HEK293 (cell line): Measurements from ENCODE around the gene RTP4.

Source experiments
- CTCF ChIA-PET: fragments of 350-600 bp; formaldehyde crosslinking; extraction: SDS; loops from one replicate; lab custom pipeline; 2021; ENCODE audit warnings: antibody characterized with exemption; lab: Yijun Ruan, JAX
- POLR2A ChIA-PET: fragments of 300-600 bp; formaldehyde crosslinking; extraction: SDS; loops from one replicate; lab custom pipeline; 2020; ENCODE audit warnings: antibody characterized with exemption, inconsistent platforms; lab: Yijun Ruan, JAX
- H3K27ac ChIP-seq: fragments of 200-500 bp; sonication (Bioruptor generic); 2 replicates; pipeline ENCODE4 v1.5.1; 2014; ENCODE audit warnings: low read depth, low read length, control low read depth, inconsistent platforms; ENCODE audit errors: extremely low read depth
- H3K36me3 ChIP-seq, 2 experiments: fragments of 200-500 bp in 1 of 2; sonication (Bioruptor generic) in 1 of 2; 1 replicate in 1 of 2; 2 replicates in 1 of 2; pipeline ENCODE4 v1.5.1; 2014 to 2017; ENCODE audit warnings: inconsistent platforms in 2 of 2, low read length in 2 of 2; ENCODE audit not compliant: control insufficient read depth in 2 of 2, insufficient read depth in 1 of 2
- H3K4me1 ChIP-seq: fragments of 200-500 bp; sonication (Bioruptor generic); 2 replicates; pipeline ENCODE4 v1.5.1; 2014; ENCODE audit warnings: mild to moderate bottlenecking, low read length, inconsistent platforms; ENCODE audit not compliant: control insufficient read depth, insufficient read depth
- H3K4me3 ChIP-seq: 2 replicates; pipeline ENCODE4 v1.5.1; 2011; ENCODE audit warnings: low read depth, mild to moderate bottlenecking, control low read depth, low read length, moderate library complexity
- H3K9me3 ChIP-seq: fragments of 200-500 bp; sonication (Bioruptor generic); 2 replicates; pipeline ENCODE4 v1.5.1; 2014; ENCODE audit warnings: low read depth, low read length, inconsistent platforms; ENCODE audit not compliant: control insufficient read depth, insufficient read depth
- BCL11A ChIP-seq: fragments of 450-650 bp; formaldehyde crosslinking; IDR thresholded peaks from 2 replicates; pipeline ENCODE4 v1.5.1; 2016; ENCODE audit warnings: low read depth, missing biosample characterization, missing genetic modification characterization
- GLIS2 ChIP-seq: fragments of 450-650 bp; formaldehyde crosslinking; IDR thresholded peaks from 2 replicates; pipeline ENCODE4 v1.5.1; 2016; ENCODE audit warnings: missing biosample characterization, missing genetic modification characterization
- REPIN1 ChIP-seq: fragments of 450-650 bp; formaldehyde crosslinking; IDR thresholded peaks from 2 replicates; pipeline ENCODE4 v1.5.1; 2017; ENCODE audit warnings: missing biosample characterization, missing genetic modification characterization, low read depth
- WT1 ChIP-seq: fragments of 450-650 bp; formaldehyde crosslinking; IDR thresholded peaks from 2 replicates; pipeline ENCODE4 v1.5.1; 2016; ENCODE audit warnings: missing biosample characterization, missing genetic modification characterization
- ZBTB7A ChIP-seq: fragments of 450-650 bp; formaldehyde crosslinking; IDR thresholded peaks from 2 replicates; pipeline ENCODE4 v1.5.1; 2016; ENCODE audit warnings: low read depth, missing biosample characterization, missing genetic modification characterization
- ZNF133 ChIP-seq: fragments of 450-650 bp; formaldehyde crosslinking; IDR thresholded peaks from 2 replicates; pipeline ENCODE4 v1.5.1; 2016; ENCODE audit warnings: missing biosample characterization, missing genetic modification characterization
- ZNF155 ChIP-seq: fragments of 450-650 bp; formaldehyde crosslinking; IDR thresholded peaks from 2 replicates; pipeline ENCODE4 v1.5.1; 2016; ENCODE audit warnings: missing biosample characterization, missing genetic modification characterization
- ZNF211 ChIP-seq: fragments of 450-650 bp; formaldehyde crosslinking; IDR thresholded peaks from 2 replicates; pipeline ENCODE4 v1.5.1; 2016; ENCODE audit warnings: low read depth, missing biosample characterization, missing genetic modification characterization
- ZNF214 ChIP-seq: fragments of 450-650 bp; formaldehyde crosslinking; IDR thresholded peaks from 2 replicates; pipeline ENCODE4 v1.5.1; 2017; ENCODE audit warnings: missing biosample characterization, mild to moderate bottlenecking, missing genetic modification characterization, borderline replicate concordance
- ZNF24 ChIP-seq: fragments of 450-650 bp; formaldehyde crosslinking; IDR thresholded peaks from 2 replicates; pipeline ENCODE4 v1.5.1; 2016; ENCODE audit warnings: missing biosample characterization, missing genetic modification characterization
- ZNF248 ChIP-seq: fragments of 450-650 bp; formaldehyde crosslinking; IDR thresholded peaks from 2 replicates; pipeline ENCODE4 v1.5.1; 2017; ENCODE audit warnings: missing biosample characterization, missing genetic modification characterization
- ZNF274 ChIP-seq, 2 experiments: fragments of 200-500 bp in 1 of 2; fragments of 450-650 bp in 1 of 2; sonication (Bioruptor generic) in 1 of 2; formaldehyde crosslinking in 1 of 2; IDR thresholded peaks; 2 replicates each; pipeline versions ENCODE4 v1.5.1 to v1.6.1; 2014 to 2016; ENCODE audit warnings: borderline replicate concordance in 1 of 2, inconsistent platforms in 1 of 2, low read length in 1 of 2, missing biosample characterization in 1 of 2, missing genetic modification characterization in 1 of 2
- ZNF416 ChIP-seq: fragments of 450-650 bp; formaldehyde crosslinking; IDR thresholded peaks from 2 replicates; pipeline ENCODE4 v1.5.1; 2016; ENCODE audit warnings: missing biosample characterization, missing genetic modification characterization
- ZNF549 ChIP-seq: fragments of 450-650 bp; IDR thresholded peaks from 2 replicates; pipeline ENCODE4 v1.5.1; 2018; ENCODE audit warnings: missing biosample characterization, missing genetic modification characterization, mild to moderate bottlenecking, inconsistent platforms, moderate library complexity
- ZNF561 ChIP-seq: fragments of 450-650 bp; IDR thresholded peaks from 2 replicates; pipeline ENCODE4 v1.5.1; 2018; ENCODE audit warnings: missing biosample characterization, missing genetic modification characterization, borderline replicate concordance
- ZNF623 ChIP-seq: fragments of 450-650 bp; formaldehyde crosslinking; IDR thresholded peaks from 2 replicates; pipeline ENCODE4 v1.5.1; 2016; ENCODE audit warnings: missing biosample characterization, missing genetic modification characterization
- ZNF768 ChIP-seq: fragments of 450-650 bp; formaldehyde crosslinking; IDR thresholded peaks from 2 replicates; pipeline ENCODE4 v1.5.1; 2018; ENCODE audit warnings: missing biosample characterization, mild to moderate bottlenecking, missing genetic modification characterization
- TF ChIP-seq, protein P1 (sequence below): fragments of 450-650 bp; formaldehyde crosslinking; IDR thresholded peaks from 2 replicates; pipeline ENCODE4 v1.5.1; 2016; ENCODE audit warnings: missing biosample characterization, missing genetic modification characterization, borderline replicate concordance
- TF ChIP-seq, protein P2 (sequence below): sonication (generic); formaldehyde crosslinking; IDR thresholded peaks from 2 replicates; pipeline ENCODE4 v1.8.1; 2022; ENCODE audit warnings: mild to moderate bottlenecking, moderate library complexity, missing genetic modification reagents
- TF ChIP-seq, protein P3 (sequence below): fragments of 450-650 bp; IDR thresholded peaks from 2 replicates; pipeline ENCODE4 v1.5.1; 2018; ENCODE audit warnings: missing biosample characterization, missing genetic modification characterization
- TF ChIP-seq, protein P4 (sequence below): fragments of 450-650 bp; formaldehyde crosslinking; IDR thresholded peaks from 2 replicates; pipeline ENCODE4 v1.5.1; 2016; ENCODE audit warnings: missing biosample characterization, missing genetic modification characterization

The RTP4 gene

DNA sequence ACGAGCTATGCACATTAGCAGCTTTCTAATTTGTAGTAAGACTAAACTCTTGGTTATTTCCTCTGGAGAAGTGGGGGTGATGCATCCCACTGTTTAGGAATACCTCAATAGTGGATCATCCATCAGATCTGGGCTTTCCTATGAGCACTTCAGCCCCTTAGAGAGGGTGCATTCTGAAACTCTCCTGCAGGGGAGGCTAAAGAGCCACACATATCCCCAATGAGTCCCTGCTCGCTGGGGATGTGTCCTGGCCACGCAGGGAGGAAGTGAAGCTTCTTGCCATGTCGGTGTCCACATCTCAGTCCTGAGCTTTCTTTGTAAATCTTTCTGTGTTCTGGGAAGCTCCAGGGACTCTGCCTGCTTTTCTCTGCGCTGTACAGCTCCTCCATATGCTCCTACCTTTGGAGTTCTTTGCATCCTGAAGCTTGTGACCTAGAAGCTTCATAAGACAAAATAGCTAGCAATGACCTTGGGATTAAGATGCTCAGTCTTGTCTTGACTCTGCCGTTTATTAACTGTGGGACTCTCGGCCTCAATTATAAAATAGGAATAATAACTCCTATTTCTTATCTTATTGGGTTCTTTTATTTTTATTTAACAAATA is 48.4 kb upstream of the RTP4 start (continued):
- TF ChIP-seq ZNF274 (IDR thresholded peaks at IDR 0.05; ENCODE audit: low read length) (no peak), ZNF274 (tag by site-specific recombination; IDR thresholded peaks at IDR 0.05; ENCODE audit: borderline replicate concordance) (no peak), ZNF214 (tag by site-specific recombination) (no peak), GLIS2 (tag by site-specific recombination) (peak; percentile 13; the same call in 1 of the 2 replicates), WT1 (no peak), ZNF211 (tag by site-specific recombination) (no peak)
- TF ChIP-seq, protein P1, sequence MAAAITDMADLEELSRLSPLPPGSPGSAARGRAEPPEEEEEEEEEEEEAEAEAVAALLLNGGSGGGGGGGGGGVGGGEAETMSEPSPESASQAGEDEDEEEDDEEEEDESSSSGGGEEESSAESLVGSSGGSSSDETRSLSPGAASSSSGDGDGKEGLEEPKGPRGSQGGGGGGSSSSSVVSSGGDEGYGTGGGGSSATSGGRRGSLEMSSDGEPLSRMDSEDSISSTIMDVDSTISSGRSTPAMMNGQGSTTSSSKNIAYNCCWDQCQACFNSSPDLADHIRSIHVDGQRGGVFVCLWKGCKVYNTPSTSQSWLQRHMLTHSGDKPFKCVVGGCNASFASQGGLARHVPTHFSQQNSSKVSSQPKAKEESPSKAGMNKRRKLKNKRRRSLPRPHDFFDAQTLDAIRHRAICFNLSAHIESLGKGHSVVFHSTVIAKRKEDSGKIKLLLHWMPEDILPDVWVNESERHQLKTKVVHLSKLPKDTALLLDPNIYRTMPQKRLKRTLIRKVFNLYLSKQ (tag by site-specific recombination): no peak
- TF ChIP-seq, protein P2, sequence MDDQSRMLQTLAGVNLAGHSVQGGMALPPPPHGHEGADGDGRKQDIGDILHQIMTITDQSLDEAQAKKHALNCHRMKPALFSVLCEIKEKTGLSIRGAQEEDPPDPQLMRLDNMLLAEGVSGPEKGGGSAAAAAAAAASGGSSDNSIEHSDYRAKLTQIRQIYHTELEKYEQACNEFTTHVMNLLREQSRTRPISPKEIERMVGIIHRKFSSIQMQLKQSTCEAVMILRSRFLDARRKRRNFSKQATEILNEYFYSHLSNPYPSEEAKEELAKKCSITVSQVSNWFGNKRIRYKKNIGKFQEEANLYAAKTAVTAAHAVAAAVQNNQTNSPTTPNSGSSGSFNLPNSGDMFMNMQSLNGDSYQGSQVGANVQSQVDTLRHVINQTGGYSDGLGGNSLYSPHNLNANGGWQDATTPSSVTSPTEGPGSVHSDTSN: no peak
- TF ChIP-seq, all 188 proteins: peak for 7

DNA sequence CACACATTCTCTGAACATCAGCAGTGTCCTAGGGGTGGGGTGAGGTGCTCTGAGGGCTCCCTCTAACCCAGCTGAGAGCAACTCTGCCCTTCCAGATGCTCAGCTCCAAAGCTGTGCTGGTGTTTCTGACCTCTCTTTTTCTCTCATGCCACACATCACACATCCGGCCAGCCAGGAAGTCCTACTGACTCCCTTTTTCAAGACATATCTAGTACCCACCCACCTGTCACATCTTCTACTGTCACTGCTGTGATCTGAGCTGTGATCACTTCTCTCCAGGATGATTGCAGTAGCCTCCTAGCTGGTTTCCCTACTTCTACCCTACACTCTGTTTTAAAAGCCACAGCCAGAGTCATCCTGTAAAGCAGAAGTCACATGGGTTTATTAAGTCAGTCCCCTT is 46.4 kb upstream of the RTP4 start:
- H3K9me3 ChIP-seq: no peaks in the 10 kb centered on the region
- no peaks in the 10 kb centered on the region for H3K36me3 ChIP-seq
- TF ChIP-seq ZNF623: no peak
- TF ChIP-seq, protein P3, sequence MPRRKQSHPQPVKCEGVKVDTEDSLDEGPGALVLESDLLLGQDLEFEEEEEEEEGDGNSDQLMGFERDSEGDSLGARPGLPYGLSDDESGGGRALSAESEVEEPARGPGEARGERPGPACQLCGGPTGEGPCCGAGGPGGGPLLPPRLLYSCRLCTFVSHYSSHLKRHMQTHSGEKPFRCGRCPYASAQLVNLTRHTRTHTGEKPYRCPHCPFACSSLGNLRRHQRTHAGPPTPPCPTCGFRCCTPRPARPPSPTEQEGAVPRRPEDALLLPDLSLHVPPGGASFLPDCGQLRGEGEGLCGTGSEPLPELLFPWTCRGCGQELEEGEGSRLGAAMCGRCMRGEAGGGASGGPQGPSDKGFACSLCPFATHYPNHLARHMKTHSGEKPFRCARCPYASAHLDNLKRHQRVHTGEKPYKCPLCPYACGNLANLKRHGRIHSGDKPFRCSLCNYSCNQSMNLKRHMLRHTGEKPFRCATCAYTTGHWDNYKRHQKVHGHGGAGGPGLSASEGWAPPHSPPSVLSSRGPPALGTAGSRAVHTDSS (tag by site-specific recombination): no peak
- no peak for TF ChIP-seq ZNF133 (tag by site-specific recombination)
- TF ChIP-seq, protein P4, sequence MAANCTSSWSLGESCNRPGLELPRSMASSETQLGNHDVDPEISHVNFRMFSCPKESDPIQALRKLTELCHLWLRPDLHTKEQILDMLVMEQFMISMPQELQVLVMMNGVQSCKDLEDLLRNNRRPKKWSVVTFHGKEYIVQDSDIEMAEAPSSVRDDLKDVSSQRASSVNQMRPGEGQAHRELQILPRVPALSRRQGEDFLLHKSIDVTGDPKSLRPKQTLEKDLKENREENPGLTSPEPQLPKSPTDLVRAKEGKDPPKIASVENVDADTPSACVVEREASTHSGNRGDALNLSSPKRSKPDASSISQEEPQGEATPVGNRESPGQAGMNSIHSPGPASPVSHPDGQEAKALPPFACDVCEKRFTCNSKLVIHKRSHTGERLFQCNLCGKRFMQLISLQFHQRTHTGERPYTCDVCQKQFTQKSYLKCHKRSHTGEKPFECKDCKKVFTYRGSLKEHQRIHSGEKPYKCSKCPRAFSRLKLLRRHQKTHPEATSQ (tag by site-specific recombination): no peak
- TF ChIP-seq ZNF768 (tag by site-specific recombination): no peak
- no peak for TF ChIP-seq ZNF416 (tag by site-specific recombination)
- TF ChIP-seq ZNF24 (tag by site-specific recombination): no peak
- no peak for TF ChIP-seq ZNF561 (tag by site-specific recombination)
- no peak for TF ChIP-seq BCL11A (tag by site-specific recombination)
- TF ChIP-seq ZBTB7A (tag by site-specific recombination): no peak
- no peak for TF ChIP-seq GLIS2 (tag by site-specific recombination)
- no peak for TF ChIP-seq REPIN1
- TF ChIP-seq ZNF549 (tag by site-specific recombination): no peak
- TF ChIP-seq ZNF248: no peak
- TF ChIP-seq ZNF155: no peak
- H3K4me1 ChIP-seq: no peaks in the 10 kb centered on the region
- POLR2A ChIA-PET: no interaction called here
- H3K27ac ChIP-seq: no peak overlapping the region
- CTCF ChIA-PET: interaction anchor here (0.6 to 10.3 kb wide), 9 partner anchors 33 to 393 kb away, joined by 3 to 407 read pairs (median 3); no protein-coding TSS in a partner anchor
- no peak overlapping the region for H3K4me3 ChIP-seq
